ENCODE data around the gene STAG3. TPM values are rescaled to one million over a fixed set of nuclear protein-coding genes. Genes with fewer than 3 reads are reported as not detected.

The STAG3 gene
- total RNA-seq, 2 donors from 2014 or later = not detected

DNA sequence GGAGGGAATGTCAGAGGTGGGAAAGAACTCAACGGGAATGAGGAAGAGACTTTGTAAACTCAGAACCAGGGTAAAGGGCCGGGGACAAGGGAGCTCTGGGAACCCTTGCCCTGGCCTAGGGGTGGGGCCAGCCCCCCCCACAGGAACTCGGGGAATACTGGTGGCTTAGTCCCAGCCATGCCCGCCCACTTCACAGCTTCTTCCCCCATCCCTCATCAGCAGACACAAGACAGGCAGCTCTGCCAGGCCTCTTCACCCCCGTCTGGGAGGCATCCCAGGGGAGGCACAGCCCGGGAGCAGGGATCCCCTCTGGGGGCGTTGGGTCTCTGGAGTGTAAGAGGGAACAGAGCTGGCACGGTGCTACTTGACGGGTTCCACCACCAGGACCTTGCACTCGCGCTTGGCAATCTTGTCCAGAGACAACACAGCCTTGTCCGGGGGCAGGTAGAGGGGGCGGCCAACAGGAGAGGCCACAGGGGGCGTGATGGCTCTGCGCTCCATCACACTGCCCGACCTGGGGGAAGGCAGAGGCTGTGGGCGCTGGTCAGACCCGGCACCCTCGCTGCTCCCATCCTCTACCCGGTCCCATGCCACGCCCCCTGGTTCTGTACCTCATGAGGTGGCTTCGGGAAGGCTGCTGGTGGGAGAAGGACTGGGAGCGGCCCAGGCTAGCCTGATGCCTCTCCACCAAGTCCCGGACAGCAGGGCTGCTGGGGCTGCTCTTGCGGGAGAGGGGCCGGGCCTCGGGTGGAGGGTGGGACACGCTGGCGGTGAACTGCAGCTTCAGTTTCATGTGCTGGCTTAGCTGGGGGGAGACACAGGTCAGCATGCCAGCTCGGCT is 22.8 kb upstream of the STAG3 start:
- TF ChIP-seq, protein P1, sequence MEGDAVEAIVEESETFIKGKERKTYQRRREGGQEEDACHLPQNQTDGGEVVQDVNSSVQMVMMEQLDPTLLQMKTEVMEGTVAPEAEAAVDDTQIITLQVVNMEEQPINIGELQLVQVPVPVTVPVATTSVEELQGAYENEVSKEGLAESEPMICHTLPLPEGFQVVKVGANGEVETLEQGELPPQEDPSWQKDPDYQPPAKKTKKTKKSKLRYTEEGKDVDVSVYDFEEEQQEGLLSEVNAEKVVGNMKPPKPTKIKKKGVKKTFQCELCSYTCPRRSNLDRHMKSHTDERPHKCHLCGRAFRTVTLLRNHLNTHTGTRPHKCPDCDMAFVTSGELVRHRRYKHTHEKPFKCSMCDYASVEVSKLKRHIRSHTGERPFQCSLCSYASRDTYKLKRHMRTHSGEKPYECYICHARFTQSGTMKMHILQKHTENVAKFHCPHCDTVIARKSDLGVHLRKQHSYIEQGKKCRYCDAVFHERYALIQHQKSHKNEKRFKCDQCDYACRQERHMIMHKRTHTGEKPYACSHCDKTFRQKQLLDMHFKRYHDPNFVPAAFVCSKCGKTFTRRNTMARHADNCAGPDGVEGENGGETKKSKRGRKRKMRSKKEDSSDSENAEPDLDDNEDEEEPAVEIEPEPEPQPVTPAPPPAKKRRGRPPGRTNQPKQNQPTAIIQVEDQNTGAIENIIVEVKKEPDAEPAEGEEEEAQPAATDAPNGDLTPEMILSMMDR (IDR thresholded peaks at IDR 0.05) = no peak
- no peaks in the 10 kb centered on the region for H3K27me3 ChIP-seq
- no peaks in the 10 kb centered on the region for H3K9me3 ChIP-seq
- peaks cover 0 to 26% of the 10 kb centered on the region in 2 donors for H3K4me1 ChIP-seq
- H3K36me3 ChIP-seq = peaks cover 33% of the 10 kb centered on the region
- no peak for DNase-seq (ENCODE audit: low spot score)
- no peak overlapping the region for H3K27ac ChIP-seq
- no peak overlapping the region for H3K4me3 ChIP-seq

- TF ChIP-seq, protein P1 (IDR thresholded peaks at IDR 0.05) = no peak
- H3K4me3 ChIP-seq = no peak overlapping the region
- DNase-seq (ENCODE audit: low spot score) = no peak
- H3K27ac ChIP-seq = no peak overlapping the region
- H3K27me3 ChIP-seq = no peaks in the 10 kb centered on the region
- H3K9me3 ChIP-seq = no peaks in the 10 kb centered on the region
- peaks cover 0 to 22% of the 10 kb centered on the region in 2 donors for H3K4me1 ChIP-seq
- H3K36me3 ChIP-seq = peaks cover 33% of the 10 kb centered on the region
Observed at GRCh38 chr7:100155553-100156317, 22.0 kb upstream of the STAG3 start.

DNA sequence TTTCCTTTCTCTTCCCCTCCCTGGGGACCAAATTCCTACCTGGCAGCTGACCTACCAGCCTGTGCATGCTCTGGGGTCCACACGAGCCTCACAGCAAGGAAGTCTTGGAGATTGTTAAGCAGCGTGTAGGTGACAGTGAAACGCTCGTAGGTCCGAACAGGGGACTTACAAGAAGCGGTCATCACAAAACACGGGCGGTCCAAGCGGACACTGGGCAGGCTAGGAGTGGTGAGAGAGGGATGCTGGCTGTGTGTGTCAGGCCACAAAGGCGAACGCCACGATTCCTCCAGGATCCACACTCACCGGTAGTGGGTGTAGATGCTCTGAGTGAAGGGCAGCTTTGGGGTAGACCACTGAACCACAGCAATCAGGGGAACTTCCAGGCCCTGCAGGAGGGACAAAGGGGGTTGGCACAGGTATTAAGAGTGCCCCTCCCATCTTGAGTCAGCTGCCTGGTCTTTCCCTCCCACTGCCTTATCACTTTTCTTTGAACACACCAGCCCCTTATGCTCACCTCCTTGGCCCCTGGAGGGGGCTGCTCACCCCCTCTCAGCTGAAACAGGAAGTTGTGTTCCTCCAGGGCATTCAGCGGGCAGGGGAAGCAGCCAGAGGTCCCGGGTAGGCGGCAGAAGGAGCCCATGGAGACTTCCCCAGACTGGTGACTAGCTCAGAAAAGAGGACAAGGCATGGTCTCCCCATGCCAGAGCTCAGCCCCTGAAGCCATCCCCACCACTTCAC is 21.2 kb upstream of the STAG3 start:
- H3K27ac ChIP-seq = peak overlapping the region in 1 of 2 donors; percentile 80
- no peaks in the 10 kb centered on the region for H3K9me3 ChIP-seq
- H3K36me3 ChIP-seq = peaks cover 33% of the 10 kb centered on the region
- H3K27me3 ChIP-seq = no peaks in the 10 kb centered on the region
- DNase-seq (ENCODE audit: low spot score) = no peak
- peaks cover 0 to 22% of the 10 kb centered on the region in 2 donors for H3K4me1 ChIP-seq
- no peak overlapping the region for H3K4me3 ChIP-seq
- TF ChIP-seq, protein P1 (IDR thresholded peaks at IDR 0.05) = no peak

- DNase-seq (ENCODE audit: low spot score) = no peak
- H3K4me3 ChIP-seq = no peak overlapping the region
- TF ChIP-seq, protein P1 (IDR thresholded peaks at IDR 0.05) = no peak
- peaks cover 33% of the 10 kb centered on the region for H3K36me3 ChIP-seq
- H3K27ac ChIP-seq = peak overlapping the region in 1 of 2 donors; percentile 80
- no peaks in the 10 kb centered on the region for H3K27me3 ChIP-seq
- H3K4me1 ChIP-seq = peaks cover 0 to 22% of the 10 kb centered on the region in 2 donors
- H3K9me3 ChIP-seq = no peaks in the 10 kb centered on the region
Observed at GRCh38 chr7:100157069-100157333, 20.7 kb upstream of the STAG3 start.

DNA sequence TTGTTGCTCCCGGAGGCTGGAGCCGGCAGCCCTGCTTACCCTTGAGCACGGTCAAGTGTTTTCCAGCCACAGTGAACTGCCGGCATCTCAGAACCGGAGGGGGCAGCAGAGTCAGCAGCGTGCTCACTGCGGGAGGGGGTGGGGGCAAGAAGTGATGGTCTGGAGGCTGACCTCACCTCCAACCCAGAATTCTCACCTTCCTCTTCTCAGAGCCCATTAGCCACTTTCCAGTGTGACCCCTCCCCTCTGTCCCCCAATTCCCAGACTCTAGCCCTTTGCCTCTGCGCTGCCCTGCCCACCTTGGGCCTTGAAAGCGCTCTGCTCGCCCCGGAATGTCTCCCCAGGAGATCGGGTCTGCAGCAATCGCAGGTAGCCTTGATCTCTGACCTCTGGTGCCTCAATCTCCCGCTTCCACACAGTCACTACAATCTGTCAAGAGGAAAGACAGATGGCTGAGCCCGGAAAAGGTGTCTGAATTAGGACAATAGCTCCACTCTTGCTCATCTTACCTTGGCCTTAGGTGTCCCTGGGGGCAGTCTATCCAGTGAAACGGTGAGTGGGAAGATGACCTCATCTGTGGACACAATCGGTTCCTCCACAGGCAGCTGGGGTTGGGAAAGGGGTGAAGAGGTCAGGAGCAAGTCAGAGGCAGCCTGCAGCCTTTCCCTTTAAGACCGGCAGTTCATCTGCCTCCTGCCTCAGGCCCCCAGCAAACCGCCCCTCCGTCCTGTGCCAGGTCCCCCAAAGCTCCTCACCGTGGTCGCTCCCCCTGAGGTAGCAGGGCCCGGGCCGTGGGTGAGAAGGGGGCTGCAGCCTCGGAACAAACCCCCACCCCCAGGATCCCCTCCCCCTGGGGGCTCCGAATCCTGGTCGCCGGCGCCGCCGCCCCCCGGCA is 20.1 kb upstream of the STAG3 start:
- peak; percentile 69 for DNase-seq (ENCODE audit: low spot score)
- H3K36me3 ChIP-seq = peaks cover 33% of the 10 kb centered on the region
- TF ChIP-seq, protein P1 (IDR thresholded peaks at IDR 0.05) = no peak
- no peaks in the 10 kb centered on the region for H3K9me3 ChIP-seq
- H3K4me1 ChIP-seq = peaks cover 0 to 22% of the 10 kb centered on the region in 2 donors
- peak overlapping the region; percentile 72 to 80 for H3K27ac ChIP-seq
- H3K4me3 ChIP-seq = peak overlapping the region; percentile 71 to 74
- H3K27me3 ChIP-seq = no peaks in the 10 kb centered on the region
